IMR-90 (cell line): ENCODE measurements around the gene CDC73. TPM values are rescaled to one million over a fixed set of nuclear protein-coding genes. Genes with fewer than 3 reads are reported as not detected.

Source experiments
- ATAC-seq: fragments of 200-7000 bp; cut with Tn5 transposase; 2 replicates; pipeline ENCODE4 v1.9.1; 2020; ENCODE audit warnings: low read depth, mild to moderate bottlenecking, moderate library complexity
- BruUV-seq: library from RNA; stranded (reverse); fragments of 400-500 nt; replicated peaks from 2 replicates; lab custom pipeline; 2021; lab: Mats Ljungman, UMichigan
- CTCF ChIA-PET: fragments of 300-600 bp; formaldehyde crosslinking; extraction: SDS; loops from one replicate; lab custom pipeline; 2021; ENCODE audit warnings: antibody characterized with exemption; lab: Yijun Ruan, JAX
- POLR2A ChIA-PET: fragments of 300-600 bp; sonication (Branson Sonifier 250); formaldehyde crosslinking; loops from one replicate; lab custom pipeline; 2022; ENCODE audit warnings: antibody characterized with exemption; ENCODE audit not compliant: unreplicated experiment; lab: Charles Lee
- DNase-seq: peaks from one replicate; pipeline ENCODE4 v3.0.0; 2013
- H2AFZ ChIP-seq: replicated peaks from 2 replicates; pipeline ENCODE3; 2013; ENCODE audit warnings: low read length, mild to moderate bottlenecking; ENCODE audit not compliant: poor library complexity
- H2AK5ac ChIP-seq: 2 replicates; pipeline ENCODE4 v1.6.1; 2013; ENCODE audit warnings: low read depth, low read length, inconsistent platforms
- H2AK9ac ChIP-seq: replicated peaks from 2 replicates; pipeline ENCODE3; 2013; ENCODE audit warnings: mild to moderate bottlenecking, low read depth, low read length, moderate library complexity; ENCODE audit not compliant: poor library complexity
- H2BK120ac ChIP-seq: 2 replicates; pipeline ENCODE4 v1.6.1; 2013; ENCODE audit warnings: low read depth, low read length, inconsistent platforms
- H2BK15ac ChIP-seq: 3 replicates; pipeline ENCODE4 v1.6.1; 2013; ENCODE audit warnings: low read depth, low read length, inconsistent platforms
- H2BK20ac ChIP-seq: 2 replicates; pipeline ENCODE4 v1.6.1; 2013; ENCODE audit warnings: low read depth, mild to moderate bottlenecking, inconsistent platforms, low read length, moderate library complexity
- H2BK5ac ChIP-seq: 2 replicates; pipeline ENCODE4 v1.6.1; 2013; ENCODE audit warnings: mild to moderate bottlenecking, low read depth, low read length, inconsistent platforms; ENCODE audit not compliant: poor library complexity, severe bottlenecking
- H3K14ac ChIP-seq: replicated peaks from 2 replicates; pipeline ENCODE4 v1.6.1; 2013; ENCODE audit warnings: low read depth, low read length, inconsistent platforms
- H3K18ac ChIP-seq: 2 replicates; pipeline ENCODE4 v1.6.1; 2013; ENCODE audit warnings: low read depth, low read length, control low read depth
- H3K23ac ChIP-seq: 2 replicates; pipeline ENCODE4 v1.6.1; 2013; ENCODE audit warnings: low read depth, low read length, inconsistent platforms
- H3K27ac ChIP-seq: 2 replicates; pipeline ENCODE4 v1.5.1; 2013; ENCODE audit warnings: mild to moderate bottlenecking, control low read depth, low read length; ENCODE audit not compliant: insufficient read depth
- H3K27me3 ChIP-seq: 2 replicates; pipeline ENCODE4 v1.6.1; 2013; ENCODE audit warnings: low read length; ENCODE audit not compliant: control insufficient read depth, insufficient read depth
- H3K36me3 ChIP-seq: 2 replicates; pipeline ENCODE4 v1.6.1; 2013; ENCODE audit warnings: low read length, mixed read lengths; ENCODE audit not compliant: control insufficient read depth, insufficient read depth
- H3K4ac ChIP-seq: 2 replicates; pipeline ENCODE4 v1.6.1; 2013; ENCODE audit warnings: low read depth, low read length, inconsistent platforms
- H3K4me1 ChIP-seq: 2 replicates; pipeline ENCODE4 v1.6.1; 2013; ENCODE audit warnings: low read length, mixed read lengths; ENCODE audit not compliant: control insufficient read depth, insufficient read depth
- H3K4me2 ChIP-seq: 2 replicates; pipeline ENCODE4 v1.6.1; 2013; ENCODE audit warnings: low read depth, mild to moderate bottlenecking, control low read depth, low read length, moderate library complexity
- H3K4me3 ChIP-seq: 2 replicates; pipeline ENCODE4 v1.5.1; 2013; ENCODE audit warnings: low read depth, mild to moderate bottlenecking, control low read depth, low read length, moderate library complexity; ENCODE audit not compliant: insufficient read depth
- H3K56ac ChIP-seq: 2 replicates; pipeline ENCODE4 v1.6.1; 2013; ENCODE audit warnings: low read length, inconsistent platforms; ENCODE audit not compliant: insufficient read depth; ENCODE audit errors: extremely low read depth
- H3K79me1 ChIP-seq, 2 experiments: 2 replicates each; pipeline ENCODE4 v1.6.1; 2013; ENCODE audit warnings: low read length in 2 of 2, inconsistent platforms in 1 of 2, low read depth in 1 of 2
- H3K9ac ChIP-seq: 2 replicates; pipeline ENCODE4 v1.6.1; 2013; ENCODE audit warnings: low read depth, low read length, control low read depth
- H3K9me1 ChIP-seq: 2 replicates; pipeline ENCODE4 v1.6.1; 2013; ENCODE audit warnings: low read length, inconsistent platforms; ENCODE audit not compliant: insufficient read depth
- H3K9me3 ChIP-seq: 2 replicates; pipeline ENCODE4 v1.6.1; 2013; ENCODE audit warnings: low read length; ENCODE audit not compliant: control insufficient read depth, insufficient read depth
- H4K20me1 ChIP-seq: 2 replicates; pipeline ENCODE4 v1.6.1; 2013; ENCODE audit warnings: low read length, inconsistent platforms; ENCODE audit not compliant: insufficient read depth
- H4K5ac ChIP-seq: 2 replicates; pipeline ENCODE4 v1.6.1; 2013; ENCODE audit warnings: mild to moderate bottlenecking, low read depth, low read length, control low read depth
- H4K8ac ChIP-seq, 2 experiments: 2 replicates each; pipeline ENCODE4 v1.6.1; 2013; ENCODE audit warnings: low read depth in 2 of 2, low read length in 2 of 2, control low read depth in 1 of 2, inconsistent platforms in 1 of 2
- H4K91ac ChIP-seq: 2 replicates; pipeline ENCODE4 v1.6.1; 2013; ENCODE audit warnings: low read depth, low read length, inconsistent platforms; ENCODE audit not compliant: insufficient read depth
- CEBPB ChIP-seq: IDR thresholded peaks from 2 replicates; pipeline ENCODE4 v1.6.1; 2012; ENCODE audit warnings: low read depth, low read length, improper control_type of control experiment
- FOS ChIP-seq: fragments of 150-350 bp; IDR thresholded peaks from 2 replicates; pipeline ENCODE4 v1.6.1; 2016; ENCODE audit warnings: low read depth, low read length
- MAFK ChIP-seq: IDR thresholded peaks from 2 replicates; pipeline ENCODE4 v1.6.1; 2012; ENCODE audit warnings: low read depth, low read length, improper control_type of control experiment
- MAZ ChIP-seq: IDR thresholded peaks from 2 replicates; pipeline ENCODE4 v1.6.1; 2012; ENCODE audit warnings: low read depth, mild to moderate bottlenecking, low read length, improper control_type of control experiment, moderate library complexity, borderline replicate concordance
- POLR2A ChIP-seq: IDR thresholded peaks from 2 replicates; pipeline ENCODE4 v1.6.1; 2012; ENCODE audit warnings: mild to moderate bottlenecking, low read depth, low read length
- RCOR1 ChIP-seq: IDR thresholded peaks from 2 replicates; pipeline ENCODE4 v1.6.1; 2012; ENCODE audit warnings: mild to moderate bottlenecking, low read length, improper control_type of control experiment; ENCODE audit not compliant: insufficient replicate concordance
- WGBS, 2 experiments: methylation state at CpG; one replicate each; pipeline versions ENCODE4 v1.1.5 to v1.1.7; 2013; ENCODE audit warnings: missing lambda C conversion rate in 2 of 2; ENCODE audit not compliant: insufficient read length in 1 of 2; ENCODE audit errors: extremely low coverage in 2 of 2; 5-methylcytosine and 5-hydroxymethylcytosine counted together
- dilution Hi-C: fragments of 300-500 bp; cut with HindIII; formaldehyde crosslinking; loops from one replicate; pipeline ENCODE4 v1.14.3; 2018; ENCODE audit warnings: low sequenced_read_pairs; ENCODE audit not compliant: unreplicated experiment
- in situ Hi-C: fragments of 300-500 bp; cut with MboI; formaldehyde crosslinking; loops from 3 replicates; pipeline ENCODE4 v1.14.3; 2019; ENCODE audit warnings: low sequenced_read_pairs, inconsistent platforms, mixed read lengths
- intact Hi-C: fragments of 100-400 bp; cut with micrococcal nuclease; formaldehyde crosslinking; loops from 2 replicates; pipeline ENCODE4 v1.10.0; 2022
- polyA plus RNA-seq, 3 experiments: library from polyadenylated mRNA; depleted of rRNA; stranded (reverse); fragments of >200 nt; gene quantifications; 2 replicates each; pipeline ENCODE4 v1.2.3, GENCODE V29; 2012; ENCODE audit warnings: low replicate concordance in 1 of 3
- total RNA-seq: library from RNA; depleted of rRNA; stranded (reverse); fragments of >200 nt; gene quantifications from 2 replicates; pipeline ENCODE4 v1.2.3, GENCODE V29; 2012
- TF ChIP-seq, protein P1 (sequence below): fragments of 150-350 bp; IDR thresholded peaks from 2 replicates; pipeline ENCODE4 v1.6.1; 2016; ENCODE audit warnings: low read depth, mild to moderate bottlenecking, low read length, moderate library complexity, borderline replicate concordance

The CDC73 gene
- total and polyA plus RNA-seq, 2 of the 4 experiments (the other 2 are of a cell fraction), result 22.1 to 29.6 TPM

DNA sequence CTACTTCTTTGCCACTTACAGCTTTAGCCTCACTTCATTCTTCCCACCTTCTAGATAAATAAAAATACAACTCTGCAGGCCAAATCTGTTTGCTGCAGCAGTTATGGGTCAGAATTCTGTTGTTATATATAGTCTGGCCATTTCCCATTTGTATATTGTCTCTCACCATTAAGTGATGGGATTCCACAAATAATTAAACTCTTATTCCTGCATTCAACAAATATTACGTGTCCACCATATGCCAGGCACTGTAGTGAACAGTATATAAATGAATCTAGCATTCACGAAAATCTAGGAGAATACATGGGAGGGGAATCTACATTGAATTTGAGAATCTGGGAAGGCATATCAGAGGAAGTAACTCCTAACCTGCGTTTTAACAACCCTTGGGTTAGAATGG lies 11.0 kb upstream of the CDC73 start:
- CTCF ChIA-PET, result no interaction called here

More for the DNA sequence above, 11.0 kb upstream of the CDC73 start:
- no peak overlapping the region for H3K18ac ChIP-seq
- peaks cover 10% of the 10 kb centered on the region for H3K4me1 ChIP-seq
- peak overlapping the region; percentile 12; the same call in 1 of the 2 replicates for H2BK120ac ChIP-seq
- peaks cover 0 to under 1% of the 10 kb centered on the region in 2 experiments; a peak in 1 of 4 replicates for H3K79me1 ChIP-seq
- POLR2A ChIA-PET, result no interaction called here
- no peak overlapping the region for H2AK9ac ChIP-seq
- H3K27ac ChIP-seq, result no peak overlapping the region
- H4K5ac ChIP-seq, result no peak overlapping the region
- H2BK20ac ChIP-seq, result peak overlapping the region; percentile 77; the same call in 1 of the 2 replicates
- no peak overlapping the region for H3K56ac ChIP-seq
- no peak overlapping the region for H3K4me2 ChIP-seq
- H3K9me1 ChIP-seq, result peaks cover 10% of the 10 kb centered on the region
- no peak overlapping the region for H3K23ac ChIP-seq
- no peak overlapping the region for H2AFZ ChIP-seq
- no peak overlapping the region; the same call in 2 of the 3 replicates for H2BK15ac ChIP-seq
- ATAC-seq (no peak), DNase-seq (no peak)
- no peak overlapping the region for H3K9ac ChIP-seq
- H2AK5ac ChIP-seq, result no peak overlapping the region
- intact Hi-C loops, result no loop called here
- peak overlapping the region in 1 of 2 experiments; percentile 43; a peak in 1 of 4 replicates for H4K8ac ChIP-seq
- no peaks in the 10 kb centered on the region for H4K20me1 ChIP-seq
- H3K36me3 ChIP-seq, result no peaks in the 10 kb centered on the region
- TF ChIP-seq, protein P1, sequence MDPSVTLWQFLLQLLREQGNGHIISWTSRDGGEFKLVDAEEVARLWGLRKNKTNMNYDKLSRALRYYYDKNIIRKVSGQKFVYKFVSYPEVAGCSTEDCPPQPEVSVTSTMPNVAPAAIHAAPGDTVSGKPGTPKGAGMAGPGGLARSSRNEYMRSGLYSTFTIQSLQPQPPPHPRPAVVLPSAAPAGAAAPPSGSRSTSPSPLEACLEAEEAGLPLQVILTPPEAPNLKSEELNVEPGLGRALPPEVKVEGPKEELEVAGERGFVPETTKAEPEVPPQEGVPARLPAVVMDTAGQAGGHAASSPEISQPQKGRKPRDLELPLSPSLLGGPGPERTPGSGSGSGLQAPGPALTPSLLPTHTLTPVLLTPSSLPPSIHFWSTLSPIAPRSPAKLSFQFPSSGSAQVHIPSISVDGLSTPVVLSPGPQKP, result no peak
- TF ChIP-seq RCOR1 (no peak), FOS (no peak), CEBPB (no peak), POLR2A (no peak), MAZ (no peak), MAFK (no peak)
- no CpG with 5 or more reads among the region's 3 CpGs for WGBS, 2 experiments
- H4K91ac ChIP-seq, result peak overlapping the region; percentile 28; the same call in 1 of the 2 replicates
- dilution Hi-C loops, result no loop called here
- H3K27me3 ChIP-seq, result no peaks in the 10 kb centered on the region
- H3K9me3 ChIP-seq, result no peaks in the 10 kb centered on the region
- H3K4ac ChIP-seq, result no peak overlapping the region
- H2BK5ac ChIP-seq, result peak overlapping the region; percentile 87
- no peak overlapping the region for H3K4me3 ChIP-seq
- in situ Hi-C loops, result loop anchor here (10.0 kb wide), 1 partner anchor 636 kb away; no protein-coding TSS in a partner anchor
- BruUV-seq, result no TSS peak
- H3K14ac ChIP-seq, result no peak overlapping the region
